ENCODE data around the gene ANAPC5. TPM values are rescaled to one million over a fixed set of nuclear protein-coding genes. Genes with fewer than 3 reads are reported as not detected.

Gene ANAPC5
- polyA plus RNA-seq, 1 experiment, result 194 TPM

DNA sequence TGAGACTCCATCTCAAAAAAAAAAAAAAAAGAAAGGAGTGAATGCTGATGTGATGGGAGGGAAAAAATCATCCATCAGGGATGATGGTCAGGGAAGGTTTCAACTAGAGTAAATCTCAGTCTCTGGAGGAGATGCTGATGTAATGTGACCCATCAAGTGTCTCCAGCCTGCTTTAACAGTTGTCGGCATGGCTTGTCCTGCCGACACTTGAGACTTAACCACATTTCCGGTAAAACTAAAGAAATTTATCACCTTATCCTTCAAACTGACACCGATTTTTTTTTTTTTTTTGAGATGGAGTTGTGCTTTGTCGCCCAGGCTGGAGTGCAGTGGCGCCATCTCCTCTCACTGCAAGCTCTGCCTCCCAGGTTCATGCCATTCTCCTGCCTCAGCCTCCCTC is 21.5 kb upstream of the ANAPC5 start:
- Histone ChIP-seq H3K36me3 (ENCODE audit: control insufficient read depth, insufficient read depth, low read length) (no peaks in the 10 kb centered on the region), H3K4me3 (ENCODE audit: low read depth, low read length) (no peak overlapping the region), H3K27me3 (ENCODE audit: control insufficient read depth, insufficient read depth, low read length) (no peaks in the 10 kb centered on the region; the same call in 1 of the 2 replicates)
- POLR2A ChIA-PET, result no interaction called here
- TF ChIP-seq, protein P1, sequence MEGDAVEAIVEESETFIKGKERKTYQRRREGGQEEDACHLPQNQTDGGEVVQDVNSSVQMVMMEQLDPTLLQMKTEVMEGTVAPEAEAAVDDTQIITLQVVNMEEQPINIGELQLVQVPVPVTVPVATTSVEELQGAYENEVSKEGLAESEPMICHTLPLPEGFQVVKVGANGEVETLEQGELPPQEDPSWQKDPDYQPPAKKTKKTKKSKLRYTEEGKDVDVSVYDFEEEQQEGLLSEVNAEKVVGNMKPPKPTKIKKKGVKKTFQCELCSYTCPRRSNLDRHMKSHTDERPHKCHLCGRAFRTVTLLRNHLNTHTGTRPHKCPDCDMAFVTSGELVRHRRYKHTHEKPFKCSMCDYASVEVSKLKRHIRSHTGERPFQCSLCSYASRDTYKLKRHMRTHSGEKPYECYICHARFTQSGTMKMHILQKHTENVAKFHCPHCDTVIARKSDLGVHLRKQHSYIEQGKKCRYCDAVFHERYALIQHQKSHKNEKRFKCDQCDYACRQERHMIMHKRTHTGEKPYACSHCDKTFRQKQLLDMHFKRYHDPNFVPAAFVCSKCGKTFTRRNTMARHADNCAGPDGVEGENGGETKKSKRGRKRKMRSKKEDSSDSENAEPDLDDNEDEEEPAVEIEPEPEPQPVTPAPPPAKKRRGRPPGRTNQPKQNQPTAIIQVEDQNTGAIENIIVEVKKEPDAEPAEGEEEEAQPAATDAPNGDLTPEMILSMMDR (IDR thresholded peaks at IDR 0.05; ENCODE audit: insufficient read depth, low read depth, low read length), result no peak
- CTCF ChIA-PET, result interaction anchor here (1.2 kb wide), 1 partner anchor 10 kb away, joined by 6 read pairs; no protein-coding TSS in a partner anchor
- no peak for DNase-seq (ENCODE audit: low read depth)

DNA sequence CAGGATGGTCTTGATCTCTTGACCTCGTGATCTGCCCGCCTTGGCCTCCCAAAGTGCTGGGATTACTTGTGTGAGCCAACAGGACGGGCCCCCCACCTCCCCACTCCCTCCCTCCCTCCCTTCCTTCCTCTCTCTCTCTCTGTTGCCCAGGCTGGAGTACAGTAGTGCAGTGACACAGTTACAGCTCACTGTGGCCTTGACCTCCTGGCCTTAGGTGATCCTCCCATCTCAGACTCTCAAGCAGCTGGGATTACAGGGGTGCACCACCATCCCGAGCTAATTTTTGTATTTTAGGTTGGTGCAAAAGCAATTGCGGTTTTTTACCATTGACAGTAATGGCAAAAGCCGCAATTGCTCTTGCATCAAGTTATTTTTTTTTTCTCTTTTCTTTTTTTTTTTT is 19.2 kb upstream of the ANAPC5 start:
- Histone ChIP-seq H3K4me3 (ENCODE audit: low read depth, low read length) (no peak overlapping the region), H3K27me3 (ENCODE audit: control insufficient read depth, insufficient read depth, low read length) (no peaks in the 10 kb centered on the region; the same call in 1 of the 2 replicates), H3K36me3 (ENCODE audit: control insufficient read depth, insufficient read depth, low read length) (no peaks in the 10 kb centered on the region)
- no peak for DNase-seq (ENCODE audit: low read depth)
- CTCF ChIA-PET, result interaction anchor here (1.1 kb wide), 1 partner anchor 29 kb away, joined by 3 read pairs; no protein-coding TSS in a partner anchor
- POLR2A ChIA-PET, result no interaction called here
- TF ChIP-seq, protein P1 (IDR thresholded peaks at IDR 0.05; ENCODE audit: insufficient read depth, low read depth, low read length), result no peak

DNA sequence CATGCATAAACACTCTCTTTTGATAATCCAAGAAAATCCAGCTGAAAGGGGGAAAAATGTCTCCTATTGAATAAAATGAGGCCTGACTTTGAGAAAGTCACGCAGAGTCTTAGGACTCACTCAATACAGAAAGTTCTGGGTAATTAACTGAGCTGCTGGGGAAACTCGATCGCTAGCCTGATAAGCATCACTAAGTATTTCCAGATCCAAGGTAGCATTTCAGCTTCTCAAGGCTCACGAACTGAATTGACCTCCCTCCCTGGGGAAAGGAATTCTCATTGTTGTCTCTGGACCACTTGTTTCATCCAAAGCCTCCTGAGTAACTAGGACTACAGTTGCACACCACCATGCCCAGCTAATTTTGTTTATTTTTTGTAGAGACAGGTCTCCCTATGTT is 13.8 kb upstream of the ANAPC5 start:
- POLR2A ChIA-PET, result interaction anchor here (0.6 kb wide), 1 partner anchor 162 kb away, joined by 3 read pairs; no protein-coding TSS in a partner anchor
- no peak for DNase-seq (ENCODE audit: low read depth)
- TF ChIP-seq, protein P1 (IDR thresholded peaks at IDR 0.05; ENCODE audit: insufficient read depth, low read depth, low read length), result no peak
- CTCF ChIA-PET, result interaction anchor here (0.7 to 0.9 kb wide), 2 partner anchors 31 to 76 kb away, joined by 3 to 4 read pairs; no protein-coding TSS in a partner anchor
- Histone ChIP-seq H3K4me3 (ENCODE audit: low read depth, low read length) (no peak overlapping the region), H3K27me3 (ENCODE audit: control insufficient read depth, insufficient read depth, low read length) (no peaks in the 10 kb centered on the region; the same call in 1 of the 2 replicates), H3K36me3 (ENCODE audit: control insufficient read depth, insufficient read depth, low read length) (no peaks in the 10 kb centered on the region)

DNA sequence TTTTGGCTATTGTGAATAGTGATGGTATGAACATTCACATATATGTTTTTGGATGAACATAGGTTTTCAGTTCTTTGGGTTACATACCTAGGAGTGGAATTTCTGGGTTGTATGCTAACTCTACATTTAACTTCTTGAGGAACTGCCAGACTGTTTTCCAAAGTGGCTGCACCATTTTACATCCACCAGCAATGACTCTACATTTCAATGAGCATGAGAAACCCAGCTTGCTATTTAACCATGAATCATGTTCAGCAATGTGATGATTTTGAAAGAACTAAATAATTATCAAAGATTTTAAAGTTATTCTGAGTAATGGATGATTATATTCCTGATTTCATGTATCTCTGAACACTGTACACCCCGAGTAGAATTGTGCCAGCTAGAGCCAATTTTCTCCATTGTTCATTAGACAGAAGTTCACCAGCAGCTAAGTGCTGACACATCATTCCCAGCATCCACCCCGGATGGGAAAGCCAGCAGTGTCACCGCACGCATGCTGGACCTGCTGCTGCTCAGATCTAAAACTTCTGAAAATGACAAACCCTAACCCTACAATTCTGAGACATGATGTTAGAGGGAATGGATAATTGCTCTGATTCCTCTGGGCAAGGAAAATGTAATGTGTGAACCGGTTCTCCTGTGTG is 13.3 kb upstream of the ANAPC5 start:
- Histone ChIP-seq H3K36me3 (ENCODE audit: control insufficient read depth, insufficient read depth, low read length) (no peaks in the 10 kb centered on the region), H3K27me3 (ENCODE audit: control insufficient read depth, insufficient read depth, low read length) (no peaks in the 10 kb centered on the region; the same call in 1 of the 2 replicates), H3K4me3 (ENCODE audit: low read depth, low read length) (no peak overlapping the region)
- TF ChIP-seq, protein P1 (IDR thresholded peaks at IDR 0.05; ENCODE audit: insufficient read depth, low read depth, low read length), result no peak
- ChIA-PET CTCF (interaction anchor here (0.7 to 1.2 kb wide), 3 partner anchors 31 to 77 kb away, joined by 3 to 4 read pairs (median 3); no protein-coding TSS in a partner anchor), POLR2A (interaction anchor here (0.6 kb wide), 2 partner anchors 59 to 163 kb away, joined by 3 read pairs; no protein-coding TSS in a partner anchor)
- no peak for DNase-seq (ENCODE audit: low read depth)

DNA sequence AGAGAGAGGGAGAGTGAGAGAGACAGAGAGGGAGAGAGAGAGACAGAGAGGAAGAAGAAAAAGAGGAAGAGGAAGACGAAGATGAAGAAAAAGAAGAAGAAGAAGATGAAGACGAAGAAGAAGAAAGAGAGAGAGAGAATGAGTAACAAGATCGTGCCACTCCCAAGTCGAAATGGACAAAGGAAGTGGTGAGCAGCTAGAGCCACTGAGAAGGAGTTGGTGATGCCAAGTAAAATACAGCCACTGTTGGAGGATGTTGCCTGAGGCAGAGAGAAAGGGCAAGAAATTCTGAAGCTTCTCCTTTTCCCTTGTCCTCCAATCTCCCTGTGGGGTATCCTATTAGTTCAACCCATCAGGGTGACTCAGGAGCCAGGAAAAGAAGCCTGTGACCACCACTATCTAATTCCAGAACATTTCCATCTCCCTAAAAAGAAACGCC is 12.5 kb upstream of the ANAPC5 start:
- H3K27me3 ChIP-seq (ENCODE audit: control insufficient read depth, insufficient read depth, low read length), result no peaks in the 10 kb centered on the region; the same call in 1 of the 2 replicates
- no peaks in the 10 kb centered on the region for H3K36me3 ChIP-seq (ENCODE audit: control insufficient read depth, insufficient read depth, low read length)
- no peak overlapping the region for H3K4me3 ChIP-seq (ENCODE audit: low read depth, low read length)
- TF ChIP-seq, protein P1 (IDR thresholded peaks at IDR 0.05; ENCODE audit: insufficient read depth, low read depth, low read length), result no peak
- no peak for DNase-seq (ENCODE audit: low read depth)
- CTCF ChIA-PET, result interaction anchor here (0.6 to 1.7 kb wide), 4 partner anchors 10 to 78 kb away, joined by 3 to 6 read pairs (median 4); no protein-coding TSS in a partner anchor
- POLR2A ChIA-PET, result no interaction called here

Data from BJ (cell line).